GM08714 (cell line): ENCODE measurements around the gene ARMH3.
A peak's percentile ranks its signal among the peaks of the same experiment; 100 is the strongest.

ENCODE experiments used
- H3K4me3 ChIP-seq: fragments of 200-500 bp; sonication (Bioruptor generic); 2 replicates; pipeline ENCODE4 v1.5.1; 2014; ENCODE audit warnings: mild to moderate bottlenecking, low read length, inconsistent platforms
- ZNF274 ChIP-seq: IDR thresholded peaks from 2 replicates; pipeline ENCODE4 v1.6.1; 2012; ENCODE audit warnings: mild to moderate bottlenecking, low read depth, low read length

Gene ARMH3

GRCh38 chr10:102055647-102056419, at the start of gene ARMH3:
Gene ARMH3, minus strand, starts transcription at chr10:102056173. Its CDS starts 16,059 bp downstream, at chr10:102040114.
- peak within 1 kb of the TSS; percentile 93 for H3K4me3 ChIP-seq
- TF ChIP-seq ZNF274, result no peak

- H3K4me3 ChIP-seq, result no peak overlapping the region
- TF ChIP-seq ZNF274, result no peak
Measured at GRCh38 chr10:102102421-102102820, 46.4 kb upstream of the ARMH3 start.

- H3K4me3 ChIP-seq, result no peak overlapping the region
- TF ChIP-seq ZNF274, result no peak
Measured at GRCh38 chr10:102101152-102101551, 45.2 kb upstream of the ARMH3 start.

- no peak overlapping the region for H3K4me3 ChIP-seq
- no peak for TF ChIP-seq ZNF274
Measured at GRCh38 chr10:102096449-102096848, 40.5 kb upstream of the ARMH3 start.

GRCh38 chr10:102090772-102091171, 34.8 kb upstream of the ARMH3 start:
- no peak for TF ChIP-seq ZNF274
- no peak overlapping the region for H3K4me3 ChIP-seq

- no peak for TF ChIP-seq ZNF274
- no peak overlapping the region for H3K4me3 ChIP-seq
Measured at GRCh38 chr10:102086196-102086595, 30.2 kb upstream of the ARMH3 start.

GRCh38 chr10:102085336-102085735, 29.4 kb upstream of the ARMH3 start:
- no peak for TF ChIP-seq ZNF274
- H3K4me3 ChIP-seq, result no peak overlapping the region

GRCh38 chr10:102083541-102083940, 27.6 kb upstream of the ARMH3 start:
- H3K4me3 ChIP-seq, result no peak overlapping the region
- TF ChIP-seq ZNF274, result no peak

GRCh38 chr10:102072673-102073527, 16.9 kb upstream of the ARMH3 start:
- no peak for TF ChIP-seq ZNF274
- no peak overlapping the region for H3K4me3 ChIP-seq

GRCh38 chr10:102069071-102069470, 13.1 kb upstream of the ARMH3 start:
- no peak overlapping the region for H3K4me3 ChIP-seq
- TF ChIP-seq ZNF274, result no peak

- no peak for TF ChIP-seq ZNF274
- H3K4me3 ChIP-seq, result no peak overlapping the region
Measured at GRCh38 chr10:102068216-102068615, 12.2 kb upstream of the ARMH3 start.

- H3K4me3 ChIP-seq, result no peak overlapping the region
Measured at GRCh38 chr10:102067091-102067916, 11.3 kb upstream of the ARMH3 start.

GRCh38 chr10:102066399-102067088, 10.6 kb upstream of the ARMH3 start:
- TF ChIP-seq ZNF274, result no peak
- peak overlapping the region; percentile 89 for H3K4me3 ChIP-seq

More at GRCh38 chr10:102067091-102067916, 11.3 kb upstream of the ARMH3 start:
- TF ChIP-seq ZNF274, result no peak

GRCh38 chr10:102065561-102066398, 9.8 kb upstream of the ARMH3 start:
- no peak for TF ChIP-seq ZNF274
- H3K4me3 ChIP-seq, result peak overlapping the region; percentile 89
